Osteocyte (in vitro differentiated cells): ENCODE measurements around the gene RPS6KA2. TPM values are rescaled to one million over a fixed set of nuclear protein-coding genes. Genes with fewer than 3 reads are reported as not detected.
A peak's percentile ranks its signal among the peaks of the same experiment; 100 is the strongest.
"Not testable (repeated sequence)": the region's sequence is repeated elsewhere in the genome, so short reads cannot be mapped to it uniquely, and the experiment has no call there.

Source experiments
- DNase-seq: peaks from one replicate; pipeline ENCODE4 v3.0.0; 2021; ENCODE audit warnings: mixed read lengths; ENCODE audit not compliant: unreplicated experiment; ENCODE audit errors: extremely low spot score
- H3K27ac Mint-ChIP-seq: one replicate; pipeline ENCODE4 v1.8.0; 2021; ENCODE audit warnings: mild to moderate bottlenecking, mixed read lengths; ENCODE audit not compliant: unreplicated experiment
- H3K27me3 Mint-ChIP-seq: one replicate; pipeline ENCODE4 v1.8.0; 2021; ENCODE audit warnings: mixed read lengths; ENCODE audit not compliant: unreplicated experiment
- H3K36me3 Mint-ChIP-seq: one replicate; pipeline ENCODE4 v1.8.0; 2021; ENCODE audit warnings: mixed read lengths; ENCODE audit not compliant: unreplicated experiment
- H3K4me1 Mint-ChIP-seq: one replicate; pipeline ENCODE4 v1.8.0; 2021; ENCODE audit warnings: mixed read lengths; ENCODE audit not compliant: unreplicated experiment
- H3K4me3 Mint-ChIP-seq: one replicate; pipeline ENCODE4 v1.8.0; 2021; ENCODE audit warnings: mild to moderate bottlenecking, moderate library complexity, mixed read lengths; ENCODE audit not compliant: unreplicated experiment
- H3K9me3 Mint-ChIP-seq: one replicate; pipeline ENCODE4 v1.8.0; 2021; ENCODE audit warnings: mixed read lengths; ENCODE audit not compliant: unreplicated experiment
- total RNA-seq: library from RNA; stranded (reverse); gene quantifications from 2 replicates; pipeline ENCODE4 v1.2.1, GENCODE V29; 2021
- TF ChIP-seq, protein P1 (sequence below): fragments of 200-600 bp; sonication (generic); IDR thresholded peaks from 2 replicates; pipeline ENCODE4 v1.5.0; 2021; ENCODE audit warnings: antibody characterized with exemption, mild to moderate bottlenecking, moderate library complexity

Gene RPS6KA2
- total RNA-seq, 1 donor from 2014 or later, result 89.9 TPM

DNA sequence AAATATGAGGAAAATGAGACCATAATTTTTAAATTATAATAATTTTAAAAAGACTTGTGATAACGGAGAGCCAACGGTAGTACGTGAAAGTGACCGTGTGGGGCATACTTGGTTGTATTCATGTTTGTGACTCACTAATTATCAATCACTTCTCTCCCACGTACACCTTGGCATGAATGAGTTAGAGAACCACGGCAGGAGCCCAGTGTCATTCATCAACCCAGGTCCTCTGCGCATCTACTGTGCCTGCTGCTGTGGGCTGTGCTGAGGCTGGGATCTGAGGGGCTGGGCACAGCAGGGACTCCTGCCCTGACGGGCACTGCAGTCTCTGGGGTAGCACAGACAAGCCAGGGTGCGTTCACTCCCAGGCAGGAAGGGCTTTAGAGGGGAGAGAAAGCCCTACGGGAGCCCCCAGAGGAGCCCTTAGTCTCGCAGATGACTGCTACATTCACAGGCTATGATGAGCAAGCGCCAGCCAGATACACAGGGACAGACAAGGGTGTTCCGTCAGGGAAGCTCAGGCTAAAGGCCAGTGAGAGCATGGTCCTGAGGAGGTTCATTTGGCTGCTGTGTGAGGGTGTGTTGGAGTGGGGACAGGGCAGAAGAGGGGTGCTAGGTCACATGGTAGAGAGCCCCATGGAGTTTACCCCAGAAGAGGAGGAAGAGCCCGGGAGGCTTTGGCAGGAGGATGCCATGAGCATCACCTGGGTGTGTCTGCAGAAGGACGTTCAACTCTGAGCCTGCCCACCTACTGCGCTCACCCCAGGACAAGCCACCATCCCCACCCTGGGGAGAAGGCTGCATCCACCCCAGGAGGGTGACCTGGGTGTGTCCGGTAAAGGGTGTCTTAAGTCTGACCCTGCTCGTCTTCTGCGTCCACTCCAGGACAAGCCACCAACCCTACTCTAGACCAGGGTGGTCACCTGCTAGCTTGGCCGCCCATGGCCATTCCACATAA, 8.2 kb upstream of the RPS6KA2 start:
- peaks cover 3% of the 10 kb centered on the region for H3K27me3 Mint-ChIP-seq
- no peak for DNase-seq
- peaks cover 8% of the 10 kb centered on the region for H3K4me1 Mint-ChIP-seq
- no peak overlapping the region for H3K4me3 Mint-ChIP-seq
- no peaks in the 10 kb centered on the region for H3K36me3 Mint-ChIP-seq
- H3K27ac Mint-ChIP-seq, result no peak overlapping the region
- TF ChIP-seq, protein P1, sequence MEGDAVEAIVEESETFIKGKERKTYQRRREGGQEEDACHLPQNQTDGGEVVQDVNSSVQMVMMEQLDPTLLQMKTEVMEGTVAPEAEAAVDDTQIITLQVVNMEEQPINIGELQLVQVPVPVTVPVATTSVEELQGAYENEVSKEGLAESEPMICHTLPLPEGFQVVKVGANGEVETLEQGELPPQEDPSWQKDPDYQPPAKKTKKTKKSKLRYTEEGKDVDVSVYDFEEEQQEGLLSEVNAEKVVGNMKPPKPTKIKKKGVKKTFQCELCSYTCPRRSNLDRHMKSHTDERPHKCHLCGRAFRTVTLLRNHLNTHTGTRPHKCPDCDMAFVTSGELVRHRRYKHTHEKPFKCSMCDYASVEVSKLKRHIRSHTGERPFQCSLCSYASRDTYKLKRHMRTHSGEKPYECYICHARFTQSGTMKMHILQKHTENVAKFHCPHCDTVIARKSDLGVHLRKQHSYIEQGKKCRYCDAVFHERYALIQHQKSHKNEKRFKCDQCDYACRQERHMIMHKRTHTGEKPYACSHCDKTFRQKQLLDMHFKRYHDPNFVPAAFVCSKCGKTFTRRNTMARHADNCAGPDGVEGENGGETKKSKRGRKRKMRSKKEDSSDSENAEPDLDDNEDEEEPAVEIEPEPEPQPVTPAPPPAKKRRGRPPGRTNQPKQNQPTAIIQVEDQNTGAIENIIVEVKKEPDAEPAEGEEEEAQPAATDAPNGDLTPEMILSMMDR, result no peak
- no peaks in the 10 kb centered on the region for H3K9me3 Mint-ChIP-seq

DNA sequence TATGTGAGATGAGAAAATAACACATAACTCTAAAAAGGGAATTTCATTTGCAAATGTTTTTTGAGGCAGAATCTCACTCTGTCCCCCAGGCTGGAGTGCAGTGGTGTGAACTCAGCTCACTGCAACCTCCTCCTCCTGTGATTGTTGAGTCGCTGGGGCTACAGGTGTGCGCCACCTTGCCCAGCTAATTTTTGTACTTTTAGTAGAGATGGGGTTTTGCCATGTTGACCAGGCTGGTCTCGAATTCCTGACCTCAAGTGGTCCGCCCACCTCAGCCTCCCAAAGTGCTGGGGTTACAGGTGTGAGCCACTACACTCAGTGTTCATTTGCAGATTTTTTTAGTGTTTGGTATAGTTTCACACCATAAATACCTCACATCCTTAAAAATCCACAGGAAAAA, 7.5 kb upstream of the RPS6KA2 start:
- H3K9me3 Mint-ChIP-seq, H3K4me1 Mint-ChIP-seq, H3K4me3 Mint-ChIP-seq: not testable (repeated sequence)

DNA sequence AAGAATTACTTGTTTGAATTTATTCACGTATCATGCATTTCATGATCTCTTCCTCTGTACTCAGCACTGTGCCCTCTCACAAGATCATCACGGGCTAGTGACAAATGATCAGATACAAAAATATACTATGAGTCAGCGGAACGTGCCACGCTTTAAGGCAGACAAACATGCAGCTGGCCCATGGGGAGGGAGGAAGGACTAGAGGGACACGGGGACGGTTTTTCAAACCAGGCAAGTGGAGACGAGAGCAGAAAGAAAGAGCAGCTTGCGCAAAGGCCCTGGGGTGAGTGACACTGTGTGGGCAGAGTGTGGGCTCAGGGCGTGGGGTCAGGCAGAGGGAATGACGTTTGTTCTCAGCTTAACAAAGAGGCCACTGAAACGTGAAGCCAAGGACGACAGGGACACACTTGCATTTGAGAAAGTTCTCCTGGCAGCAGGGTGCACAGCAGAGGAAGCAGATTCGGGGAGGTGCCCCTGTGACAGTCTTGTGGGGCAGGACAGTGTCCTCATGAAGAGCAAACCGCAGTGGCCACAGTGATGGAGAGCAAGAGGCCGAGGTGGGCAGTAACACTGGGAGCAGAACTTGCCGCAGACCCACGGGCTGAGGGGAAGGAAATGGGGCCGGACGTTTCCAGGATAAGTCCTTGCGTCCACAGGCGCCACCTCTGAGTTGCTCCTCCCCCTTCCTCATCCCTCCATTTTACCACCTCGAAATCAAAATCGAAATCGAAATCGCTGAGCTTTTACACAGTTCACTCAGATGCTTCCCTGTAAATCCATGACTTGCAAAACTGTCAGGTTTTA, 6.9 kb upstream of the RPS6KA2 start:
- Mint-ChIP-seq H3K27ac (peak overlapping the region; percentile 11), H3K4me1 (peaks cover 11% of the 10 kb centered on the region), H3K4me3 (no peak overlapping the region), H3K9me3 (no peaks in the 10 kb centered on the region), H3K27me3 (peaks cover 3% of the 10 kb centered on the region), H3K36me3 (no peaks in the 10 kb centered on the region)
- TF ChIP-seq, protein P1, result no peak
- no peak for DNase-seq

More for the DNA sequence above, 7.5 kb upstream of the RPS6KA2 start:
- DNase-seq, H3K27ac Mint-ChIP-seq, H3K27me3 Mint-ChIP-seq, H3K36me3 Mint-ChIP-seq: not testable (repeated sequence)

DNA sequence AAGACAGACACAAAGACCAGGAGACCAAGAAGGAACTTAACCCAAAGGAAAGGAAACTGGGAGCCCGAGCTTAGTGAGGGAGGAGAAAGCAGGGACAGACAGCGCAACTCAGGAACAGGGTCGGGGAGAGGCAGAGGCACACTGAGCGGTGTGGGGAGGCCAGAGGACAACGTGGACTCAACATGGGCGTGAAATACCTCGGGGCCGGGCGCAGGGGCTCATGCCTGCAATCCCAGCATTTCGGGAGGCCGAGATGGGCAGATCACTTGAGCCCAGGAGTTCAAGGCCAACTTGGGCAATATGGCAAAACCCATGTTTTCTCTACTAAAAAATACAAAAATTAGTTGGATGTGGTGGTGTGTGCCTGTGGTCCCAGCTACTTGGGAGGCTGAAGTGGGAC, 5.7 kb upstream of the RPS6KA2 start:
- H3K27ac Mint-ChIP-seq, result peak overlapping the region; percentile 31
- H3K36me3 Mint-ChIP-seq, result no peaks in the 10 kb centered on the region
- TF ChIP-seq, protein P1, result no peak
- H3K4me3 Mint-ChIP-seq, result no peak overlapping the region
- peaks cover 3% of the 10 kb centered on the region for H3K27me3 Mint-ChIP-seq
- no peak for DNase-seq
- no peaks in the 10 kb centered on the region for H3K9me3 Mint-ChIP-seq
- H3K4me1 Mint-ChIP-seq, result peaks cover 19% of the 10 kb centered on the region

DNA sequence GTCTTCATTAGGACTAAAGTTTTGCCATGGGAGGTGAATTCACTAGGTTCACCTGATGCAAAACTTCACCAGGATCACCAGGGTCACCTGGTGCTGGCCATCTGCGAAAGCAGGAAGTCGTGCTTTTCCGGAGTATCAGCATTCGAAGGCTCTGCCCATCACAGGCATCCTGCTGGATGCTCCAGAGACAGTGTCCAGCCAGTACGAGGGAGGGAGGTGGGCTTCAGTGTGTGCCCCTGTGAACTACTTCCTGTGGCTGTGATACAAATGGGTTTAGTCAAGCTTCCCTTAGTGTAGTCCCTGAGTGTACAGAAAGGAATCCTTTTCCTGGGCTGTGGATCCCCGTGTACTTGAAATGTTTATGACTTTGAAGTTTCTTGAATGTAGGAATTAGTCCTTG, 3.4 kb upstream of the RPS6KA2 start:
- Mint-ChIP-seq H3K36me3 (no peaks in the 10 kb centered on the region), H3K27ac (no peak overlapping the region), H3K27me3 (peaks cover 3% of the 10 kb centered on the region), H3K9me3 (no peaks in the 10 kb centered on the region), H3K4me1 (peaks cover 24% of the 10 kb centered on the region), H3K4me3 (no peak overlapping the region)
- DNase-seq, result no peak
- TF ChIP-seq, protein P1, result no peak
